HepG2 (cell line): ENCODE data around the gene TRMT10C. TPM values are rescaled to one million over a fixed set of nuclear protein-coding genes. Genes with fewer than 3 reads are reported as not detected.

ENCODE experiments used
- CENPT ChIP-seq: sonication (generic); formaldehyde crosslinking; IDR thresholded peaks from 2 replicates; pipeline ENCODE4 v1.8.0; 2022; ENCODE audit warnings: low read depth, mild to moderate bottlenecking, moderate library complexity, missing genetic modification reagents
- HIC2 ChIP-seq: sonication (generic); formaldehyde crosslinking; IDR thresholded peaks from 2 replicates; pipeline ENCODE4 v1.9.0; 2022; ENCODE audit warnings: low read depth, missing genetic modification reagents
- KAT7 ChIP-seq: IDR thresholded peaks from 2 replicates; pipeline ENCODE4 v1.6.1; 2018; ENCODE audit warnings: borderline replicate concordance, missing compliant biosample characterization
- MXD1 ChIP-seq: sonication (generic); formaldehyde crosslinking; IDR thresholded peaks from 2 replicates; pipeline ENCODE4 v1.4.0; 2020; ENCODE audit warnings: mild to moderate bottlenecking, missing genetic modification reagents
- NAIF1 ChIP-seq: sonication (generic); formaldehyde crosslinking; IDR thresholded peaks from 2 replicates; pipeline ENCODE4 v1.5.0; 2020; ENCODE audit warnings: mild to moderate bottlenecking, missing genetic modification reagents, borderline replicate concordance
- NR2F2 ChIP-seq: IDR thresholded peaks from 2 replicates; pipeline ENCODE4 v1.6.1; 2012; ENCODE audit warnings: low read depth, inconsistent platforms, borderline replicate concordance
- SIX1 ChIP-seq: sonication (generic); formaldehyde crosslinking; IDR thresholded peaks from 2 replicates; pipeline ENCODE4 v1.4.0; 2020; ENCODE audit warnings: missing genetic modification reagents, borderline replicate concordance
- TFE3 ChIP-seq: IDR thresholded peaks from 2 replicates; pipeline ENCODE4 v1.6.1; 2016
- ZBTB42 ChIP-seq: sonication (generic); formaldehyde crosslinking; IDR thresholded peaks from 2 replicates; pipeline ENCODE4 v1.5.0; 2020; ENCODE audit warnings: mild to moderate bottlenecking, missing genetic modification reagents
- ZBTB43 ChIP-seq: sonication (generic); formaldehyde crosslinking; conservative IDR thresholded peaks from 2 replicates; pipeline ENCODE4 v1.4.0; 2020; ENCODE audit warnings: missing genetic modification reagents
- ZBTB7A ChIP-seq: sonication (generic); formaldehyde crosslinking; IDR thresholded peaks from 2 replicates; pipeline ENCODE4 v1.8.0; 2022; ENCODE audit warnings: mild to moderate bottlenecking, missing genetic modification reagents
- ZNF343 ChIP-seq: sonication (generic); formaldehyde crosslinking; IDR thresholded peaks from 2 replicates; pipeline ENCODE4 v1.4.0; 2020; ENCODE audit warnings: mild to moderate bottlenecking, missing genetic modification reagents
- polyA plus RNA-seq, 8 experiments: library from polyadenylated mRNA; depleted of rRNA in 3 of 8; stranded (reverse) in 7 of 8; unstranded in 1 of 8; fragments of >200 nt; fragmentation: Illumina TruSeq in 4 of 8; extraction: Trizol in 4 of 8; gene quantifications; 2 replicates each; pipeline versions ENCODE4 v1.2.1 to v1.2.3, GENCODE V29; 2011 to 2016; ENCODE audit warnings: low read depth in 4 of 8, missing spikeins in 1 of 8, mixed read lengths in 1 of 8; ENCODE audit not compliant: insufficient read depth in 1 of 8
- total RNA-seq, 5 experiments: library from RNA; depleted of rRNA; stranded (reverse); fragments of >200 nt; fragmentation: Illumina TruSeq; extraction: Trizol; gene quantifications; 2 replicates each; pipeline ENCODE4 v1.2.3, GENCODE V29; 2016; ENCODE audit warnings: low read depth in 1 of 5
- TF ChIP-seq, protein P1 (sequence below): IDR thresholded peaks from 2 replicates; pipeline ENCODE4 v1.6.1; 2016; ENCODE audit warnings: mild to moderate bottlenecking
- TF ChIP-seq, protein P2 (sequence below): IDR thresholded peaks from 2 replicates; pipeline ENCODE4 v1.6.1; 2016; ENCODE audit warnings: control low read depth
- TF ChIP-seq, protein P3 (sequence below): IDR thresholded peaks from 2 replicates; pipeline ENCODE4 v1.6.1; 2016; ENCODE audit warnings: missing compliant biosample characterization, missing genetic modification reagents, borderline replicate concordance
- TF ChIP-seq, protein P4 (sequence below): sonication (generic); formaldehyde crosslinking; IDR thresholded peaks from 2 replicates; pipeline ENCODE4 v1.4.0; 2020; ENCODE audit warnings: missing genetic modification reagents

The TRMT10C gene
- total and polyA plus RNA-seq, 2 of the 13 experiments (the other 11 are each of a cell fraction or from before 2014, with no cell fraction given): 10.8 to 39.2 TPM

DNA sequence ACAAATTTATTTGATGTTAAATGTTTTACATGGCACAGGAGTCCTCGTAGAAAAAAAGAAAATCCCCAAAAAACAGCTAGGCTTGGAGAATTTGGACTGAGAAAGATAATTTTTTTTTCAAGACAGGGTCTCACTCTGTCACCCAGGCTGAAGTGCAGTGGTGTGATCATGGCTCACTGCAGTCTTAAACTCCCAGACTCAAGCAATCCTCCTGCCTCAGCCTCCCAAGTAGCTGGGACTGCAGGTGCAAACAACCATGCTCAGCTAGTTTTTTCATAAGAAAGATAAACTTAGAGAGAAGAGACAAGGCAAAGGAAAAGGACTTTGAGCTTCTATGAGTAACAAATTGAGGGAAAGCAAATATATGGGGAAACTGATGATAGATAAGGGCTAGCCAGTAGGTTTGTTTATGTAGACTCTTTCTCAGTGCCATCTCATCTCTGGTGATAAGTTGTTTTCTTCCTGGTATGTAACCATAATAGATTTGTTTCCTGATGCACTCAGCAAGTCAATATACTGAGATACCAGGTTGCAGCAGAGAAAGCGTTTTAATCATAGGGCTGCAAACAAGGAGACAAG lies 13.1 kb upstream of the TRMT10C start (continued):
- TF ChIP-seq, protein P1, sequence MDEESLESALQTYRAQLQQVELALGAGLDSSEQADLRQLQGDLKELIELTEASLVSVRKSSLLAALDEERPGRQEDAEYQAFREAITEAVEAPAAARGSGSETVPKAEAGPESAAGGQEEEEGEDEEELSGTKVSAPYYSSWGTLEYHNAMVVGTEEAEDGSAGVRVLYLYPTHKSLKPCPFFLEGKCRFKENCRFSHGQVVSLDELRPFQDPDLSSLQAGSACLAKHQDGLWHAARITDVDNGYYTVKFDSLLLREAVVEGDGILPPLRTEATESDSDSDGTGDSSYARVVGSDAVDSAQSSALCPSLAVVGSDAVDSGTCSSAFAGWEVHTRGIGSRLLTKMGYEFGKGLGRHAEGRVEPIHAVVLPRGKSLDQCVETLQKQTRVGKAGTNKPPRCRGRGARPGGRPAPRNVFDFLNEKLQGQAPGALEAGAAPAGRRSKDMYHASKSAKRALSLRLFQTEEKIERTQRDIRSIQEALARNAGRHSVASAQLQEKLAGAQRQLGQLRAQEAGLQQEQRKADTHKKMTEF (CRISPR knock-in tag): peak; percentile 53
- no peak for TF ChIP-seq TFE3
- no peak for TF ChIP-seq NR2F2
- no peak for TF ChIP-seq ZBTB7A (CRISPR knock-in tag)
- TF ChIP-seq, protein P2, sequence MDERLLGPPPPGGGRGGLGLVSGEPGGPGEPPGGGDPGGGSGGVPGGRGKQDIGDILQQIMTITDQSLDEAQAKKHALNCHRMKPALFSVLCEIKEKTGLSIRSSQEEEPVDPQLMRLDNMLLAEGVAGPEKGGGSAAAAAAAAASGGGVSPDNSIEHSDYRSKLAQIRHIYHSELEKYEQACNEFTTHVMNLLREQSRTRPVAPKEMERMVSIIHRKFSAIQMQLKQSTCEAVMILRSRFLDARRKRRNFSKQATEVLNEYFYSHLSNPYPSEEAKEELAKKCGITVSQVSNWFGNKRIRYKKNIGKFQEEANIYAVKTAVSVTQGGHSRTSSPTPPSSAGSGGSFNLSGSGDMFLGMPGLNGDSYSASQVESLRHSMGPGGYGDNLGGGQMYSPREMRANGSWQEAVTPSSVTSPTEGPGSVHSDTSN (CRISPR knock-in tag): no peak
- no peak for TF ChIP-seq ZNF343 (CRISPR knock-in tag)
- TF ChIP-seq, protein P3, sequence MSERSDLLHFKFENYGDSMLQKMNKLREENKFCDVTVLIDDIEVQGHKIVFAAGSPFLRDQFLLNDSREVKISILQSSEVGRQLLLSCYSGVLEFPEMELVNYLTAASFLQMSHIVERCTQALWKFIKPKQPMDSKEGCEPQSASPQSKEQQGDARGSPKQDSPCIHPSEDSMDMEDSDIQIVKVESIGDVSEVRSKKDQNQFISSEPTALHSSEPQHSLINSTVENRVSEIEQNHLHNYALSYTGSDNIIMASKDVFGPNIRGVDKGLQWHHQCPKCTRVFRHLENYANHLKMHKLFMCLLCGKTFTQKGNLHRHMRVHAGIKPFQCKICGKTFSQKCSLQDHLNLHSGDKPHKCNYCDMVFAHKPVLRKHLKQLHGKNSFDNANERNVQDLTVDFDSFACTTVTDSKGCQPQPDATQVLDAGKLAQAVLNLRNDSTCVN (CRISPR knock-in tag): no peak
- TF ChIP-seq MXD1 (CRISPR knock-in tag): no peak
- no peak for TF ChIP-seq NAIF1 (CRISPR knock-in tag)
- no peak for TF ChIP-seq CENPT
- no peak for TF ChIP-seq ZBTB42 (CRISPR knock-in tag)
- no peak for TF ChIP-seq SIX1 (CRISPR knock-in tag)
- TF ChIP-seq, protein P4, sequence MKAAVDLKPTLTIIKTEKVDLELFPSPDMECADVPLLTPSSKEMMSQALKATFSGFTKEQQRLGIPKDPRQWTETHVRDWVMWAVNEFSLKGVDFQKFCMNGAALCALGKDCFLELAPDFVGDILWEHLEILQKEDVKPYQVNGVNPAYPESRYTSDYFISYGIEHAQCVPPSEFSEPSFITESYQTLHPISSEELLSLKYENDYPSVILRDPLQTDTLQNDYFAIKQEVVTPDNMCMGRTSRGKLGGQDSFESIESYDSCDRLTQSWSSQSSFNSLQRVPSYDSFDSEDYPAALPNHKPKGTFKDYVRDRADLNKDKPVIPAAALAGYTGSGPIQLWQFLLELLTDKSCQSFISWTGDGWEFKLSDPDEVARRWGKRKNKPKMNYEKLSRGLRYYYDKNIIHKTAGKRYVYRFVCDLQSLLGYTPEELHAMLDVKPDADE (CRISPR knock-in tag): no peak
- no peak for TF ChIP-seq KAT7
- no peak for TF ChIP-seq ZBTB43 (CRISPR knock-in tag)
- TF ChIP-seq HIC2 (CRISPR knock-in tag): no peak
